KMS-11 (cell line): ENCODE data around the gene NINJ1.

ENCODE experiments used
- H2AFZ ChIP-seq: fragments of 200-600 bp; sonication (generic); 2 replicates; pipeline ENCODE4 v1.6.1; 2016; ENCODE audit warnings: antibody characterized with exemption, mixed run types, low read depth
- H3K27ac ChIP-seq: fragments of 200-600 bp; sonication (generic); 2 replicates; pipeline ENCODE4 v1.6.1; 2016; ENCODE audit warnings: mild to moderate bottlenecking, mixed run types
- H3K27me3 ChIP-seq: fragments of 200-600 bp; sonication (generic); 2 replicates; pipeline ENCODE4 v1.6.1; 2017; ENCODE audit warnings: mild to moderate bottlenecking, low read depth, mixed run types, moderate library complexity; ENCODE audit not compliant: insufficient read depth
- H3K36me3 ChIP-seq: fragments of 200-600 bp; sonication (generic); 2 replicates; pipeline ENCODE4 v1.6.1; 2017; ENCODE audit warnings: mild to moderate bottlenecking, mixed run types; ENCODE audit not compliant: insufficient read depth
- H3K4me1 ChIP-seq: fragments of 200-600 bp; sonication (generic); 2 replicates; pipeline ENCODE4 v1.6.1; 2016; ENCODE audit warnings: mild to moderate bottlenecking, low read depth, mixed run types; ENCODE audit not compliant: poor library complexity, severe bottlenecking
- H3K4me2 ChIP-seq: fragments of 200-600 bp; sonication (generic); 2 replicates; pipeline ENCODE4 v1.7.0; 2016; ENCODE audit warnings: mild to moderate bottlenecking, mixed run types
- H3K4me3 ChIP-seq: fragments of 200-600 bp; sonication (generic); IDR thresholded peaks from 2 replicates; pipeline ENCODE4 v1.6.1; 2017; ENCODE audit warnings: low read depth, low read length, mixed read lengths; ENCODE audit not compliant: insufficient read depth
- H3K79me2 ChIP-seq: fragments of 200-600 bp; sonication (generic); 2 replicates; pipeline ENCODE4 v1.6.1; 2016; ENCODE audit warnings: low read depth, mixed run types; ENCODE audit not compliant: insufficient read depth
- H3K9ac ChIP-seq: fragments of 200-600 bp; sonication (generic); 2 replicates; pipeline ENCODE4 v1.6.1; 2016; ENCODE audit warnings: mild to moderate bottlenecking, mixed run types
- H4K20me1 ChIP-seq: fragments of 200-600 bp; sonication (generic); 2 replicates; pipeline ENCODE4 v1.6.1; 2016; ENCODE audit warnings: mild to moderate bottlenecking, mixed run types; ENCODE audit not compliant: insufficient read depth
- TF ChIP-seq, protein P1 (sequence below): fragments of 200-600 bp; sonication (generic); conservative IDR thresholded peaks from 2 replicates; pipeline ENCODE4 v1.6.1; 2017; ENCODE audit warnings: low read depth, mild to moderate bottlenecking, antibody characterized with exemption, low read length, moderate library complexity, mixed read lengths

The NINJ1 gene

DNA sequence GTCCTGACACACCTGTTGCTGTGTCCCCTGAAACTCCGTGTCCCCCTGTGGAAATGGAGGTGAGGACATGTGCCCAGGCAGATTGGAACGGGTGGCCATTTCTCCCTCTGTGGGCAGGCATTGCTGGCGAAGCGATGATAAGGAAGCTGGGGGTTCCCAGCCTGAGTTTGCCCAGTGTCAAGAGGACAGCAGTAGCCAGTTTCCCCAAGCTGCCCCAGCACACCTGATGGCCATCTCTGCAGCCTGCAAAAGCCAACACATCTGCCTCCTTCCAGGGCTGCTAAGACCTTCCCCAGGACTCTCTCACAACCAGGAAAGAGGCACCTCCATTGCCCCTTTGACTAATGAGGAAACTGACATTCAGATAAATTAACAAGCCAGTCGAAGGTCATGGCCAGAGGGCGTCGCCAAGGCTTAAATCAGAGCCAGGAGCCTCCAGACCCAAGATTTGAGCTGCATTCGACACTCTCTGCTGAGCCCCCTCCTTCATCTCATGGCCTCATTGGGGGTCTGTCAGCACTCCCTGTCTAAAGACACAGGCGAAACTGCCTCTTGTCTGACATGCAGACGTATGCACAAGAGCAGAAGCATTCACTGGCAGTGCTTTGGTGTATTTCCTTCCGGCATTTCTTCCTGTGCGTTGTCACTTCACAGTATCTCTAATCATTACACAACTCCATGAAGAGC, 39.5 kb upstream of the NINJ1 start:
- TF ChIP-seq, protein P1, sequence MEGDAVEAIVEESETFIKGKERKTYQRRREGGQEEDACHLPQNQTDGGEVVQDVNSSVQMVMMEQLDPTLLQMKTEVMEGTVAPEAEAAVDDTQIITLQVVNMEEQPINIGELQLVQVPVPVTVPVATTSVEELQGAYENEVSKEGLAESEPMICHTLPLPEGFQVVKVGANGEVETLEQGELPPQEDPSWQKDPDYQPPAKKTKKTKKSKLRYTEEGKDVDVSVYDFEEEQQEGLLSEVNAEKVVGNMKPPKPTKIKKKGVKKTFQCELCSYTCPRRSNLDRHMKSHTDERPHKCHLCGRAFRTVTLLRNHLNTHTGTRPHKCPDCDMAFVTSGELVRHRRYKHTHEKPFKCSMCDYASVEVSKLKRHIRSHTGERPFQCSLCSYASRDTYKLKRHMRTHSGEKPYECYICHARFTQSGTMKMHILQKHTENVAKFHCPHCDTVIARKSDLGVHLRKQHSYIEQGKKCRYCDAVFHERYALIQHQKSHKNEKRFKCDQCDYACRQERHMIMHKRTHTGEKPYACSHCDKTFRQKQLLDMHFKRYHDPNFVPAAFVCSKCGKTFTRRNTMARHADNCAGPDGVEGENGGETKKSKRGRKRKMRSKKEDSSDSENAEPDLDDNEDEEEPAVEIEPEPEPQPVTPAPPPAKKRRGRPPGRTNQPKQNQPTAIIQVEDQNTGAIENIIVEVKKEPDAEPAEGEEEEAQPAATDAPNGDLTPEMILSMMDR = no peak
- Histone ChIP-seq H3K4me1 (no peaks in the 10 kb centered on the region), H3K9ac (no peak overlapping the region), H3K4me2 (no peak overlapping the region), H2AFZ (no peak overlapping the region), H3K27me3 (no peaks in the 10 kb centered on the region), H3K27ac (no peak overlapping the region), H3K4me3 (no peak overlapping the region), H4K20me1 (no peaks in the 10 kb centered on the region), H3K36me3 (no peaks in the 10 kb centered on the region), H3K79me2 (no peaks in the 10 kb centered on the region)

DNA sequence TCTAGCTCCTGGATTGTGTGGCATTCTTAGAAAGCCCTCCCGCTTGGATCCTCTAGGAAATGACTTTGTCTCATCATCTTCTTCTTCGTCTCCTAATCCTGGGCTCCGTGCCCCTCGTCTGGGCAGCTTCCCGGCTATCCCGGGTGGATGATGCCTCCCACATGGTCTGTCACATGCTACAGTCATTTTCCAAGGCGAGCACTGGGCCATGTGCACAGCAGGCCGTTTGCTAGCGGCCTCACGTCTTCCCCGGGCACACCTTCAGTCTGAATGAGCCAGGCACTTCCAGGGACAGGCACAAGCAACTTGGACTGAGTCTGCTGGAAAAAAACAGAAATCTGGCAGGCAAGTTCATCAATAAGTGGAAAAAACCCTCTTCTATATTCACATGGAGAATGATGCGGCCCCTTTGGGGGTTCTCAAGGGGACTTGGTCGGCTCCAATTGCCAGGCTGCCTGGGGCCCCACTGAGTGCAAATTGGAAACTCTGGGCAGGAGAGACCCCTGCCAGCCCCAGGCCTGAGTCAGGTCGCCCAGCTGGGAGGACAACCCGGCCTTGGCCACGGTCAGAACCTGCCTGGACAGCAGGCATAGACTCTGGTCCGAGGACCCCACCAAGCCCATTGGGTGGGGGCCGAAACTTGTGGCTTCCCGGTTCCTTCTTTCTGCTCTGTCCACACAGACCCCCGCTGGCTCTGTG, 38.8 kb upstream of the NINJ1 start:
- Histone ChIP-seq H3K4me2 (no peak overlapping the region), H3K4me1 (no peaks in the 10 kb centered on the region), H3K27ac (no peak overlapping the region), H4K20me1 (no peaks in the 10 kb centered on the region), H3K36me3 (no peaks in the 10 kb centered on the region), H3K27me3 (no peaks in the 10 kb centered on the region), H3K4me3 (no peak overlapping the region), H3K9ac (no peak overlapping the region), H3K79me2 (no peaks in the 10 kb centered on the region), H2AFZ (no peak overlapping the region)
- TF ChIP-seq, protein P1 = no peak

DNA sequence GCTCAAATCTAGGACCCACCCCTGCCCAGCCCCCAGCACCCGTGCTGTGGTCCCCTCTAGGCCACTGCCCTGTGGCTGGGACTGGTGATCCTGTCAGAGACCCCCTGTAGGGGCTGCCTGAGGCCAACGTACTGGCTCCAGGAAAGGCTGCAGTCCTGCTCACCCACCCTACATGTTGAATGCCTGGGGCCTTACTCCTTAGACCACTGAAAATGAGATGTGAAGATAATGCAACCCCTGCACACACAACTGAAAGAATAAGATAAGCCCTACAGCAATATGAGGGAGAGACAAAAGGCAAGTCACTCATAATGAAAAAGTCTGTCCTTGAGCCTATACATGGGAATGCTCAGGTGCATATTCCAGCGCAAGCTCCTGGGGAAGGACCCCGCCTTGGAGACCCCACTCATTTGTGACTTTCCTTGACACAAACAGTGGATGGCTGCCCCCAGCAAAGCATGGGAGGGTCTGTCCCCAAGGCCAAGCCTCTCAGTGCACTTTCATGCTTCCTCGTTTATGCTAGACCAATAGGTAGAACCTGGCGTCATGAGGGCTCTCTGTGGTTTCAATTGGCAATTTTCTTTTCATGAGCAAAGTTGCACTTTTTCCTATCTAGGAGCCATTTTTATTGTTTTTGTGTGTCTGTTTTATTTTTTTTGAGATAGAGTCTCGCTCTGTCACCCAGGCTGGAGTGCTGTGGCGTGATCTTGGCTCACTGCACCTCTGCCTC, 37.4 kb upstream of the NINJ1 start:
- Histone ChIP-seq H4K20me1 (no peaks in the 10 kb centered on the region), H3K27me3 (no peaks in the 10 kb centered on the region), H3K9ac (no peak overlapping the region), H2AFZ (no peak overlapping the region), H3K4me3 (no peak overlapping the region), H3K27ac (no peak overlapping the region), H3K79me2 (no peaks in the 10 kb centered on the region), H3K36me3 (no peaks in the 10 kb centered on the region), H3K4me1 (no peaks in the 10 kb centered on the region), H3K4me2 (no peak overlapping the region)
- TF ChIP-seq, protein P1 = no peak

DNA sequence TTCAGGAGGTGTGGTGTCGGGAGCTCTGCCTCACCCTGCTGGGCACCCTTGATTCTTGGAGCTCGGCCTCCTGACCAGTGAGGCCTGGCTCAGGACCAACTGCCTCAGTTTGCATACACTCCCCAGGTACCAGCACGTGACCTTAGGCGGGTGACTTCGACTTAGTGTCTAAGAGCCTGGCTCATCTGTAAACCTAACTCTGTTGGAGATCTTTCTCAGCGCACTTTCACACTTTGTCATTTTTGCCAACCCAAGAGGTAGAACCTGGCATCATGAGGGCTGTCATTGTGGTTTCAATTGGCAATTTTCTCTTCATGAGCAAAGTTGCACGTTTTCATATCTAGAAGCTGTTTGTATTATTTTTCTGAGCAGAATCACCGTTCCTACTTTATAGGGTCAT, 36.5 kb upstream of the NINJ1 start:
- Histone ChIP-seq H3K4me3 (no peak overlapping the region), H3K27me3 (no peaks in the 10 kb centered on the region), H3K36me3 (no peaks in the 10 kb centered on the region), H3K9ac (no peak overlapping the region), H3K4me1 (no peaks in the 10 kb centered on the region), H4K20me1 (no peaks in the 10 kb centered on the region), H2AFZ (no peak overlapping the region), H3K27ac (no peak overlapping the region), H3K79me2 (no peaks in the 10 kb centered on the region), H3K4me2 (no peak overlapping the region)
- TF ChIP-seq, protein P1 = no peak
